ENCODE measurements around the gene ANKRD13B. TPM values are rescaled to one million over a fixed set of nuclear protein-coding genes. Genes with fewer than 3 reads are reported as not detected.

Gene ANKRD13B
- total RNA-seq, 2 donors from 2014 or later: 2.7 to 30.0 TPM

DNA sequence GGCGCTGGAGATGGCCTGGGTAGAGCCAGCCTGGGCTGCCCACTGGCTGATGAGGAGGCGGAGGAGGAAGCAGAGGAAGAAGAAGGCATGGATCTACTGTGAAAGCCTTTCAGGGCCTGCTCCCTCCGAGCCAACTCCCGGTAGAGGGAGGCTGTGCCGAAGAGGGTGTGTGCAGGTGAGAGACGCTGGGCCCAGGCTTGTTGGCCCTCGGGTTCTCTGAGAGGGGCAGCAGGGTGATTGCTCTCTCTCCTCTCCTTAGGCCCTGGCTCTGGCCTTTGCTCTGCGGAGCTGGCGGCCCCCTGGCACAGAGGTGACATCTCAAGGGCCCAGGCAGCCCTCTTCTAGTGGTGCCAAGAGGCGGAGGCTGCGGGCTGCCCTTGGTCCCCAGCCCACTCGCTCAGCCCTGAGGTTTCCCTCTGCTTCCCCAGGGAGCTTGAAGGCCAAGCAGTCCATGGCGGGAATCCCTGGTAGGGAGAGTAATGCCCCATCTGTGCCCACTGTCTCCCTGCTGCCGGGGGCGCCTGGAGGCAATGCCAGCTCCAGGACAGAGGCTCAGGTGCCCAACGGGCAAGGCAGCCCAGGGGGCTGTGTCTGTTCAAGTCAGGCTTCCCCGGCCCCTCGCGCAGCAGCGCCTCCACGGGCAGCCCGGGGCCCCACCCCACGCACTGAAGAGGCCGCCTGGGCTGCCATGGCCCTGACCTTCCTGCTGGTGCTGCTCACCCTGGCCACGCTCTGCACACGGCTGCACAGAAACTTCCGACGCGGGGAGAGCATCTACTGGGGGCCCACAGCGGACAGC lies 20.9 kb upstream of the ANKRD13B start:
- peaks cover 7 to 10% of the 10 kb centered on the region in 2 donors for H3K36me3 ChIP-seq
- intact Hi-C loops (cut with DNase I): no loop called here
- no peak for DNase-seq (ENCODE audit: low spot score)
- peak overlapping the region in 1 of 2 donors; percentile 24 for H3K4me3 ChIP-seq
- TF ChIP-seq, protein P1, sequence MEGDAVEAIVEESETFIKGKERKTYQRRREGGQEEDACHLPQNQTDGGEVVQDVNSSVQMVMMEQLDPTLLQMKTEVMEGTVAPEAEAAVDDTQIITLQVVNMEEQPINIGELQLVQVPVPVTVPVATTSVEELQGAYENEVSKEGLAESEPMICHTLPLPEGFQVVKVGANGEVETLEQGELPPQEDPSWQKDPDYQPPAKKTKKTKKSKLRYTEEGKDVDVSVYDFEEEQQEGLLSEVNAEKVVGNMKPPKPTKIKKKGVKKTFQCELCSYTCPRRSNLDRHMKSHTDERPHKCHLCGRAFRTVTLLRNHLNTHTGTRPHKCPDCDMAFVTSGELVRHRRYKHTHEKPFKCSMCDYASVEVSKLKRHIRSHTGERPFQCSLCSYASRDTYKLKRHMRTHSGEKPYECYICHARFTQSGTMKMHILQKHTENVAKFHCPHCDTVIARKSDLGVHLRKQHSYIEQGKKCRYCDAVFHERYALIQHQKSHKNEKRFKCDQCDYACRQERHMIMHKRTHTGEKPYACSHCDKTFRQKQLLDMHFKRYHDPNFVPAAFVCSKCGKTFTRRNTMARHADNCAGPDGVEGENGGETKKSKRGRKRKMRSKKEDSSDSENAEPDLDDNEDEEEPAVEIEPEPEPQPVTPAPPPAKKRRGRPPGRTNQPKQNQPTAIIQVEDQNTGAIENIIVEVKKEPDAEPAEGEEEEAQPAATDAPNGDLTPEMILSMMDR (IDR thresholded peaks at IDR 0.05): no peak
- TF ChIP-seq POLR2A (IDR thresholded peaks at IDR 0.05) (no peak), POLR2AphosphoS5 (IDR thresholded peaks at IDR 0.05) (no peak)
- 74% methylated on average over 20 of the region's 30 CpGs for whole genome bisulfite sequencing
- H3K9me3 ChIP-seq: no peaks in the 10 kb centered on the region
- peaks cover 4% of the 10 kb centered on the region for H3K4me1 ChIP-seq (replicated peaks)
- H3K27ac ChIP-seq: no peak overlapping the region
- no peaks in the 10 kb centered on the region for H3K27me3 ChIP-seq (replicated peaks; ENCODE audit: insufficient read depth)

GRCh38 chr17:29572691-29573557 lies 20.0 kb upstream of the ANKRD13B start:
- DNase-seq (ENCODE audit: low spot score): no peak
- no peak overlapping the region for H3K27ac ChIP-seq
- peaks cover 4% of the 10 kb centered on the region for H3K4me1 ChIP-seq (replicated peaks)
- intact Hi-C loops (cut with DNase I): no loop called here
- peak overlapping the region in 1 of 2 donors; percentile 24 for H3K4me3 ChIP-seq
- no peaks in the 10 kb centered on the region for H3K9me3 ChIP-seq
- no peaks in the 10 kb centered on the region for H3K27me3 ChIP-seq (replicated peaks; ENCODE audit: insufficient read depth)
- H3K36me3 ChIP-seq: peaks cover 7 to 18% of the 10 kb centered on the region in 2 donors
- 42% methylated on average over 18 of the region's 62 CpGs for WGBS
- TF ChIP-seq POLR2A (IDR thresholded peaks at IDR 0.05) (no peak), POLR2AphosphoS5 (IDR thresholded peaks at IDR 0.05) (no peak)
- TF ChIP-seq, protein P1 (IDR thresholded peaks at IDR 0.05): peak in 3 of 4 experiments; percentile 39 to 64 (median 58)

GRCh38 chr17:29573558-29573869 lies 19.4 kb upstream of the ANKRD13B start:
- WGBS: 74% methylated on average over 6 of the region's 6 CpGs
- Histone ChIP-seq H3K4me3 (no peak overlapping the region), H3K27ac (no peak overlapping the region), H3K4me1 (replicated peaks) (peaks cover 4% of the 10 kb centered on the region), H3K27me3 (replicated peaks; ENCODE audit: insufficient read depth) (no peaks in the 10 kb centered on the region), H3K9me3 (no peaks in the 10 kb centered on the region), H3K36me3 (peaks cover 7 to 23% of the 10 kb centered on the region in 2 donors)
- DNase-seq (ENCODE audit: low spot score): no peak
- TF ChIP-seq, protein P1 (IDR thresholded peaks at IDR 0.05): no peak
- no peak for TF ChIP-seq POLR2AphosphoS5 (IDR thresholded peaks at IDR 0.05)
- TF ChIP-seq POLR2A (IDR thresholded peaks at IDR 0.05): no peak
- intact Hi-C loops (cut with DNase I): no loop called here

GRCh38 chr17:29573871-29574731 lies 18.8 kb upstream of the ANKRD13B start:
- Histone ChIP-seq H3K27ac (no peak overlapping the region), H3K36me3 (peaks cover 7 to 23% of the 10 kb centered on the region in 2 donors), H3K4me1 (replicated peaks) (peaks cover 4% of the 10 kb centered on the region), H3K4me3 (no peak overlapping the region), H3K9me3 (no peaks in the 10 kb centered on the region), H3K27me3 (replicated peaks; ENCODE audit: insufficient read depth) (no peaks in the 10 kb centered on the region)
- TF ChIP-seq, protein P1 (IDR thresholded peaks at IDR 0.05): no peak
- TF ChIP-seq POLR2A (IDR thresholded peaks at IDR 0.05): no peak
- no peak for TF ChIP-seq POLR2AphosphoS5 (IDR thresholded peaks at IDR 0.05)
- 84% methylated on average over 14 of the region's 14 CpGs for WGBS
- intact Hi-C loops (cut with DNase I): no loop called here
- no peak for DNase-seq (ENCODE audit: low spot score)
